Umbilical cord (tissue), 2 donors: Measurements from ENCODE around the gene CDCP1. TPM values are rescaled to one million over a fixed set of nuclear protein-coding genes. Genes with fewer than 3 reads are reported as not detected.

Experiments
- DNase-seq: peaks from one replicate; pipeline ENCODE4 v3.0.0-alpha.2; 2015; ENCODE audit warnings: low spot score
- total RNA-seq: library from RNA; depleted of rRNA; stranded (reverse); fragments of >200 nt; gene quantifications from one replicate; pipeline ENCODE4 v1.2.3, GENCODE V29; 2014; ENCODE audit warnings: low replicate concordance; ENCODE audit not compliant: insufficient read depth

CDCP1 gene
- total RNA-seq, 1 donor from 2014 or later: 0.72 TPM

DNA sequence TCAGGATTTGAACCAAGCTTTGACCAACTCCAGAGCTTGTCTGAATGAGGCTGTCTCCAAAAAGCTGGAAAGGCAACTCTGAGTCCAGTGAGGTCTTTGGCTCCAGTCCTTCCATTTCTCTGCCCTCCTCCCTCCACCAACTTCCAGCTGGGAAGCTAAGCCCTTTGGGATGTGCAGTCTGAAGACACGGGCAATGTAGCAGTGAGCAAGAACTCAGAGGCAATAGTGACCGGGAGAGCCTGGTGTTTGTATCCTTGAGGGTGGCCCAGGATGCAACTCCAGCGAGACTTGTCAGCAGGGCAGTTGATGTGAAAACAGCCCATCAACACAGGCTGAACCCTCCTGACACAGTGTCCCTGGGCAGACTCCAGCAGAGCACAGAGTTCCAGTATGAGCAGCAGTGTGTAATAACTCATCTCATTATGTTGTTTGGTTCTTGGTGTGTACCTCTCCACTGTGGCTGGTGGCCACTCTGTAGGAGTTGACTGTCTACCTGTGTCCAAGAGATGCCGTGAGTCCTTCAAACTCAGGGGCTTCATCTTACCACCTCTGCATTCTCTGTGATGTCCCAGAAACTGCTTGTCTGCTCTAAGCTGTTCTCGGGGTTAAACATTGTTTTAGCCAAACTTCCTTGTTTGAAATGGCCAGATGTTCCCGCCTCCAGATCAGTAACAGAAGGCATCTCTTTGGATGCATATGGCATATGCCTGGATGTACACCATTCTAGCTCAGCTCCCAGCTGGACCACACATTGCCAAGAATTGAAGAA is 6.6 kb downstream of the CDCP1 start:
- DNase-seq: no peak

GRCh38 chr3:45137656-45138181 is 8.5 kb downstream of the CDCP1 start:
- no peak for DNase-seq

DNA sequence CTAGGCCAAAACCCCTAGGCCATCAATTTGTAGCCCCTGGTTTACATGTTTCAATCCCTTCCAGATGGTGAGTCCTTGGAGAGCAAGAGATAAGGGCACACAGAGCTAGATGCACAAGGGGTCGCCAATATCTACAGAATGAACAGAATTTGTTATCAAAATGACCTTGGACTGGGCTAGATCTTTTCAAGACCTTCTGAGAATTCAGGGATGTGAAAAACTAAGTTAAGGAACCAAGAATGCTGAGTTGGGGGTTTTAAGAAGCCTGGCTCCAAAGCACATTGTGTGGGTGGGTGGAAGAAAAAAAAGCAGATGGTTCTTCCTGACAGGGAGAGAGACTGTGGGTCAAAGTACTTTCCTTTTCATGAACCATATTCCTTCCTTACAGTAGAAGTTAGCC is 10.2 kb downstream of the CDCP1 start:
- DNase-seq: peak; percentile 34

GRCh38 chr3:45134758-45135521 is 11.2 kb downstream of the CDCP1 start:
- DNase-seq: no peak

GRCh38 chr3:45132568-45133211 is 13.5 kb downstream of the CDCP1 start:
- no peak for DNase-seq

DNA sequence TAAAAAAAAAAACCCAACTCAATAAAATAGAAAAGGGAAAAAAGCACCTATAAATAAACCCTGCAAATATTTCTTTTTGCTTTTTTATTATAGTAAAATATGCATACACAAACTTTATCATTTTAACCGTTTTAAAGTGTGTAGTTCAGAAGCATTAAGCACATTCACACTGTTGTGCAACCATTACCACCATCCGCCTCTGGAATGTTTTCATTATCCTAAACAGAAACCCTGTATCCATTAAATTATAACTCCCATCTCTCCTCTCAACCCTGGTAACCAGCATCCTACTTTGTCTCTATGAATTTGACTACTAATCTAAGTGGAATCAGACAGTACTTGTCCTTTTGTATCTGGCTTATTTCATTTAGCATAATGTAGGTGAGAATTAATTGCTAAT is 15.0 kb downstream of the CDCP1 start:
- DNase-seq: peak; percentile 28

DNA sequence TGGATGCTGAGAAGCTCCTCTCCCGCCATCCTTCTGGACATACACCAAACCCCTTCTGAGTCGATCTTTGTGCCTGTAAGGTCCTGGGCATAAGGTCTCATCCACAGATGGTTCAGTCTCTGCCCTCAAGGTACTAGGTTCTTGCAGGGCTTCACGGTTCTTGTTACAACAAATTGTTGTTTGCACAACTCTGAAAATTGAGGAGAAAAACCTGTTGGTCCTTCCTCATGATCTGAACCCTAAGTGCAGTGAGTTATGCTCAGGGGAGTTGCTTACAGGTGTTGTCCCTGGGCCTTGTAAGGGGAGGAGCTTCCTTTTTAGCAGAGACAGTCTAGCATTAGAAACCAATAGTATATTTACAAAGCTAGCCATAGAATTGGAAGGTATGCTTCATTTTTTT is 15.7 kb downstream of the CDCP1 start:
- no peak for DNase-seq

- no peak for DNase-seq
Observed at GRCh38 chr3:45128950-45129349, 17.2 kb downstream of the CDCP1 start.

GRCh38 chr3:45127130-45127822 is 18.9 kb downstream of the CDCP1 start:
- no peak for DNase-seq

DNA sequence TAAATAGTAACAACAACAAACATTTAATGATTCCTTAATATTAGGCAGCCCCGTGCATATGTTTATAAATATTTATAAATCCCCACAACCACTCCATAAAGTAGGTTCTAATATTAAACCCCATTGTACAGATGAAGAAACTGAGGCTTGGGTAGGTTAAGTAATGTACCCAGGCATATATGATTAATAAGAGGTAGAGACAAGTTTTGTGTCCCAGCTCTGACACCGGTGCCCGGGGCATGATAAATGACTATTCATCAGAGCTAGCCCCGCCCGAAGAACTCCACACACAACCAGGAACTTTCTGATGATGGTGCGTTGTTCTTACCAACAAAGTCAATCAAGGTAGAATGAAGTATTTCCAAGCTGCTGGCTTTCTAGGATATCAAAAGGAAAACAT is 19.4 kb downstream of the CDCP1 start:
- no peak for DNase-seq

DNA sequence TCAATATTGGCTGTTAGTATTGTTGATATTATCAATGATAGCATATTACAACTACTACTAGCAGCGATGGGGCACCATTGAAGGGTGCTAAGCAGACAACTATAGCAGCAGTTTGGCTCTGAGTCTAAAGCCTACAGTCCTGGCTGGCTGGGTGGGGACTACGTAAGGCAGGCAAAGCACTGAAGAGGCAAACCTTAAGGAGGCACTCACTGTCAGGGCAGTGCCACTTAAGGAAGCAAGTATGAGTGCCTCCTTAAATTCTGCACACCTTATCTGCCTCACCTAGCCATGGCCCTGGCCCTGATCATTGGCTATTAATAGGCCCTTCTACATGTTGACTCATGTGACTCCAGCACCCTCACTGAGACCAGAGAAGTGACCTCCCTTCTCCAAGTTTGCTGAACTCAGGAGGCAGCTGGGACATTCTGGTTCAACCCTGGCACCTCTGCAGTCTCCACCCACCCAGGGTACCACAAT is 20.6 kb downstream of the CDCP1 start:
- no peak for DNase-seq

DNA sequence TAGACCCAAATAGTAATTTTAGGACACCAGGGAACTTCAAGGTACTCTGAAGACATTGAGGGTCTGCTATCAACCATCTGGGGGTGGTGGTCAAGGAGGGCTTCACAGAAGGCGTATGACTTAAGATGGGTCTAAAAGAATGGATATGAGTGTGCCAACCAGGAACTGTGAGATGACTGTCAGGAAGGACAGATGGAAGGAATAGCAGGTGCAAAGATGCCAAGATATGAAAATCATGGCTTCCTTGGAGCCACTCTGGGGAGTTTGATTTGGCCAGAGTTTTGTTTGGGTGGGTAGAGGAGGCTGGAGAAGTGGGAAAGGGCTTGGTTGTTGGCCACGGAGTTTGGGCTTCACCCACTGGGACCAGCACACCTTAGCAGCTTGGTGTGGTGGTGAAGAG is 21.2 kb downstream of the CDCP1 start:
- DNase-seq: no peak

DNA sequence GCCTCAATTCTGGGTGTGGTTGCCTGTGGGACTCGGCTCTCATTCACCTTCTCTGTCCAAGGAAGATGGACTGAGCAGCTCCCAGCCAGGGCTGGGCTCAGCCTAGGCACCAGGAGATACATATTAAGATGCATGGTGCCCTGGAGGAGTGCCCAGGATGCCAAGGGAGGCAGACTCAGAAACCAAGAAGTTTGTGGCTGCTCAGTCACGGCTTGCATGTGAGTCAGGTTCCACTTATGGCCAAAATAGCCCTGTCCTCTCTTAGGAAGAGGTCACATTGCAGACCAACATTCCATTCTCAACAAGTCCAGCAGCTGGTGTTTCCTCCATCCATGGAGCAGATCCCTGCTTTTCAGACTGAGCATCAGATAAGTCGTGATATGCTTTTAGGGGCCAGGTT is 21.8 kb downstream of the CDCP1 start:
- no peak for DNase-seq

- DNase-seq: peak; percentile 60
Observed at GRCh38 chr3:45123581-45124269, 22.5 kb downstream of the CDCP1 start.

- DNase-seq: no peak
Observed at GRCh38 chr3:45123030-45123429, 23.1 kb downstream of the CDCP1 start.

DNA sequence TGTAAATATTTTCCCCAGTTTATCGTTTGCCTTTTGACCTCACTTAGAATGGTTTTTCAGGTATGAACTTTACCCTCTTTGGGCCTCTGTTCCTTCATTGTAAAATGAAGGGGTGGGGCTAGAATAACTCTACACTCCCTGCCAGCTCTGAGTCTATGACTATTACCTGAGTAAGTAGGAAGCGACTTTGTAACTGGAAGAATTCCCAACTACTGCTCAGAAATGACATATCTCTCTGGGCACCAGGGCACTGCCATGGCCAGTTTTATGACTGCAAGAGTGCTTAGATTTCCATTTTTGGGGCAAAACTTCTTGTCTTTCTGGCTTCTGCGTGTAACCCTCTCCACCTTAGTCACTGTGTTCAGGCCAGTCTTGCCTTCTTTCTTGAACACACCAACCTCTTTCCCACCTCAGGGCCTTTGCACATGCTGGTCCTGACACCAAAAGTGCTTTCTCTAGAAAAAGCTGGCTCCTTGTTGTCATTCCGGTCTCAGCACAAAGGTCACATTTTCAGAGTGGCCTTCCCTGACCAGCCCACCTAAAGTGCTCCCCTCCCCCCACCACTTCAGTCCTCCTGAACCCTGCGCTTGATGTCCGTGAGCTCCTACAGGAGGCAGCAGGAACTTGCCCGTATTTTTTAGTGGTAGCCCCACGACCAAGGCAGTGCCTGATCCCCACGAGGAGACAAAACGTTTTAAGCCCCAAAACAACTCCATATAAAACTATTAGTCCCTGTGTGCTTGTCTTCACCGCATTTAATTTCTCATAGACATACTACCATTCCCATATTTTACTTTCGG is 25.6 kb downstream of the CDCP1 start:
- DNase-seq: no peak

GRCh38 chr3:45119824-45120358 is 26.3 kb downstream of the CDCP1 start:
- DNase-seq: no peak

- no peak for DNase-seq
Observed at GRCh38 chr3:45119376-45119775, 26.8 kb downstream of the CDCP1 start.

DNA sequence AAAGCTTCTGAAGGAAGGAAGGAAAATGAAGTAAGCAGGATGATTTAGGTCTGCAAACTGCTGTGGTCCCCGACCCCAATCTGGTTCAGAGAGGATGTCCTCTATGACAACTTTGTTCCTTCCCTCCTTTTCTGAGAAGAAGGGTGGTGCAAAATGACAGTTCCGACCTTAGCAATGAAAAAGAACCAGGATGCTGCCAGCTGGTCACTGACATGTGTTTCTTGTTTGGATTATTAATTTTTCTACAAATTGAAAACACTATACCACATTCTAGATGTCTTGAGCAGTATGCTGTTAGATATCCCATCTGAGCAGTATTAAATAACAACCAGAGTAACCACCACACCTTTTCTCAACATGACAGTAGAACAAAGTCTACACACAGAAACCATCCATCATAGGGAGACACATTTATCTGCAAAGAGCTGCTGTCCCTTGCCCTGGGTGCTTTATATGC is 27.5 kb downstream of the CDCP1 start:
- DNase-seq: no peak

DNA sequence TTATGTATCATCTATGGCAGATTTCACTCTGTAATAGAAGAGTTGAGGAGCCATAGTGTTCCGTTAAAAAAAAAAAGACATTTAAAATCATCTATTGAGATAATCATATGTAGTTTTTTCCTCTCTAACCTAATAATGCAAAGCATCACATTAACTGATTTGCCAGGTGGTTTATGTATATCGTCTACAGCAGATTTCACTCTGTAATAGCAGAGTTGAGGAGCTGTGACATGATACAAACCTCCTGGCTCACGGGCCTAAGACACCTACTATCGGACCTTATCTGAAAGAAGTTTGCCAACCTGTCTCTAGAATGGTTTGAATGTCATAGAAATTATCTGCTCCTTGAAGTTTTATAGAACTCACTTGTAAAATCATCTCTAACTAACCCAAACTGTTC is 29.8 kb downstream of the CDCP1 start:
- DNase-seq: no peak
